Measurements from ENCODE around the gene RFC5.
"Not testable (repeated sequence)": the region's sequence is repeated elsewhere in the genome, so short reads cannot be mapped to it uniquely, and the experiment has no call there.

Gene RFC5

GRCh38 chr12:118016424-118017264 is at the start of gene RFC5:
RFC5 (plus strand) TSS chr12:118016703; CDS start chr12:118016828, 125 bp downstream.
- peak; percentile 97 for DNase-seq (ENCODE audit: low read depth)

GRCh38 chr12:117967043-117967442 is 49.5 kb upstream of the RFC5 start:
- no peak for DNase-seq (ENCODE audit: low read depth)

- DNase-seq (ENCODE audit: low read depth) = no peak
These were observed 49.0 kb upstream of the RFC5 start for GRCh38 chr12:117967512-117967911.

- no peak for DNase-seq (ENCODE audit: low read depth)
These were observed 48.2 kb upstream of the RFC5 start for GRCh38 chr12:117968151-117968789.

- peak; percentile 10 for DNase-seq (ENCODE audit: low read depth)
These were observed 47.5 kb upstream of the RFC5 start, which contains the start of gene KSR2 for GRCh38 chr12:117968826-117969659. KSR2 (minus strand) TSS chr12:117968990; CDS start chr12:117968255, 735 bp downstream.

GRCh38 chr12:117970334-117970733 is 46.2 kb upstream of the RFC5 start:
- no peak for DNase-seq (ENCODE audit: low read depth)

GRCh38 chr12:117972301-117972700 is 44.2 kb upstream of the RFC5 start:
- DNase-seq (ENCODE audit: low read depth) = no peak

GRCh38 chr12:117975006-117975405 is 41.5 kb upstream of the RFC5 start:
- DNase-seq (ENCODE audit: low read depth) = no peak

- no peak for DNase-seq (ENCODE audit: low read depth)
These were observed 39.1 kb upstream of the RFC5 start for GRCh38 chr12:117977373-117977772.

- no peak for DNase-seq (ENCODE audit: low read depth)
These were observed 35.9 kb upstream of the RFC5 start for GRCh38 chr12:117980616-117981015.

GRCh38 chr12:117981267-117981666 is 35.2 kb upstream of the RFC5 start:
- DNase-seq (ENCODE audit: low read depth) = no peak

GRCh38 chr12:117985182-117985581 is 31.3 kb upstream of the RFC5 start:
- no peak for DNase-seq (ENCODE audit: low read depth)

- DNase-seq (ENCODE audit: low read depth) = no peak
These were observed 29.6 kb upstream of the RFC5 start for GRCh38 chr12:117986705-117987469.

- DNase-seq (ENCODE audit: low read depth) = no peak
These were observed 21.7 kb upstream of the RFC5 start for GRCh38 chr12:117994551-117995438.

GRCh38 chr12:117998719-117999118 is 17.8 kb upstream of the RFC5 start:
- no peak for DNase-seq (ENCODE audit: low read depth)

GRCh38 chr12:117999806-118000205 is 16.7 kb upstream of the RFC5 start:
- DNase-seq (ENCODE audit: low read depth) = not testable (repeated sequence)

GRCh38 chr12:118010903-118011302 is 5.6 kb upstream of the RFC5 start:
- DNase-seq (ENCODE audit: low read depth) = no peak

GRCh38 chr12:118011377-118011776 is 5.1 kb upstream of the RFC5 start:
- DNase-seq (ENCODE audit: low read depth) = no peak

- no peak for DNase-seq (ENCODE audit: low read depth)
These were observed 4.5 kb upstream of the RFC5 start for GRCh38 chr12:118011961-118012360.

- DNase-seq (ENCODE audit: low read depth) = no peak
These were observed 3.2 kb upstream of the RFC5 start for GRCh38 chr12:118013283-118013682.

GRCh38 chr12:118015306-118015705 is 1.2 kb upstream of the RFC5 start:
- DNase-seq (ENCODE audit: low read depth) = no peak

Data from stimulated activated CD8-positive, alpha-beta memory T cell treated with anti-CD3 and anti-CD28 coated beads, Interleukin-7, amount 100 ng/mL, for 24 hours (primary cell).